LNCaP clone FGC (cell line): Measurements from ENCODE around the gene TMEM51.

Experiments used
- DNase-seq: peaks from one replicate; pipeline ENCODE4 v3.0.0-alpha.2; 2011; ENCODE audit warnings: low read depth
- H3K4me3 ChIP-seq: 2 replicates; pipeline ENCODE4 v1.5.1; 2011; ENCODE audit warnings: mild to moderate bottlenecking, low read depth, low read length, control low read depth
- CTCF ChIP-seq: IDR thresholded peaks from 2 replicates; pipeline ENCODE4 v1.5.1; 2012; ENCODE audit warnings: mild to moderate bottlenecking; ENCODE audit not compliant: control insufficient read depth, insufficient read depth; ENCODE audit errors: extremely low read depth

The TMEM51 gene

GRCh38 chr1:15153184-15153841 is at the start of gene TMEM51:
Gene TMEM51 (plus strand): TSS chr1:15153747. CDS start chr1:15215088, 61,341 bp downstream.
- H3K4me3 ChIP-seq, result peak within 1 kb of the TSS; percentile 53
- no peak for TF ChIP-seq CTCF
- peak; percentile 3 for DNase-seq

GRCh38 chr1:15103906-15104305 is 49.6 kb upstream of the TMEM51 start:
- DNase-seq, result no peak
- TF ChIP-seq CTCF, result no peak
- no peak overlapping the region for H3K4me3 ChIP-seq

GRCh38 chr1:15104768-15105167 is 48.8 kb upstream of the TMEM51 start:
- no peak for TF ChIP-seq CTCF
- DNase-seq, result no peak
- no peak overlapping the region for H3K4me3 ChIP-seq

GRCh38 chr1:15106608-15107007 is 46.9 kb upstream of the TMEM51 start:
- H3K4me3 ChIP-seq, result no peak overlapping the region
- DNase-seq, result no peak
- no peak for TF ChIP-seq CTCF

GRCh38 chr1:15107058-15107687 is 46.4 kb upstream of the TMEM51 start:
- H3K4me3 ChIP-seq, result no peak overlapping the region
- DNase-seq, result no peak
- no peak for TF ChIP-seq CTCF

- TF ChIP-seq CTCF, result no peak
- no peak for DNase-seq
- H3K4me3 ChIP-seq, result no peak overlapping the region
Observed at GRCh38 chr1:15107911-15108310, 45.6 kb upstream of the TMEM51 start.
